CD4-positive, alpha-beta T cell treated with Interleukin-15 for 1 hour (primary cell): ENCODE measurements around the gene HDAC5.
"Not testable (repeated sequence)": the region's sequence is repeated elsewhere in the genome, so short reads cannot be mapped to it uniquely, and the experiment has no call there.

Source experiments
- DNase-seq: peaks from one replicate; pipeline ENCODE4 v3.0.0-alpha.2; 2020

Gene HDAC5

DNA sequence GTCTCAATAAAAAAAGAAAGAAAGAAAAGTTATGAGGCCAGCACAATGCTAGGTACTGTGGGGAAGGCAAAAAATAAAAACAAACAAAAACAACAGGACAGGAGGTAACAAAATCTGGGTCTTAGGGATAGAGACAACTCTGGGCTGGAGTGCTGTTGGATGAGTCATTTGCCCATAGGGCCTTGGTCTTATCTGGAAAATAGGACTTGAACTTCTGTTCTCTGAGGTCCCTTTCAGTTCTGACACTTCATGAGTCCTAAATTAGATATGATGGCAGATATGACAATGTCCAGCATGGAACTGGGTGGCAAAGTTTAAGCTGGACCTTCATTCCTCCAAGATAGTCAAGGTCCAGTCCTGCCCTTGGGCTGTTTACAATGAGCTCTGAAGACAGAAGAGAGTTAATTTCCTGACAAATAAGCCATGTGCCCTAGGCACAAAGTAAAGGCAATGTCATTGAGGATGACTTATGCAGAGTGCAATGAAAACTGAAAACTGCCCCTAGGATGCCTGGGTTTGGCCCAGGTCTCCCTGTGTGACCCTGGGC lies 8.9 kb upstream of the HDAC5 start:
- no peak for DNase-seq

DNA sequence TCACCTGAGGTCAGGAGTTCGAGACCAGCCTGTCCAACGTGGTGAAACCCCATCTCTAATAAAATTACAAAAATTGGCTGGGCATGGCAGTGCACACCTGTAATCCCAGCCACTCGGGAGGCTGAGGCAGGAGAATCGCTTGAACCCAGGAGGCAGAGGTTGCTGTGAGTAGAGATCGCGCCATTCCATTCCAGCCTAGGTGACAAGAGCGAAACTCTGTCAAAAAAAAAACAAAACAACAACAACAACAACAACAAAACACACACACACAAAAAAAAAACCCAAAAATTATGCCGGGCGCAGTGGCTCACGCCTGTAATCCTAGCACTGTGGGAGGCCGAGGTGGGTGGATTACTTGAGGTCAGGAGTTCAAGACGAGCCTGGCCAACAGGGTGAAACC lies 7.9 kb upstream of the HDAC5 start:
- not testable (repeated sequence) for DNase-seq

DNA sequence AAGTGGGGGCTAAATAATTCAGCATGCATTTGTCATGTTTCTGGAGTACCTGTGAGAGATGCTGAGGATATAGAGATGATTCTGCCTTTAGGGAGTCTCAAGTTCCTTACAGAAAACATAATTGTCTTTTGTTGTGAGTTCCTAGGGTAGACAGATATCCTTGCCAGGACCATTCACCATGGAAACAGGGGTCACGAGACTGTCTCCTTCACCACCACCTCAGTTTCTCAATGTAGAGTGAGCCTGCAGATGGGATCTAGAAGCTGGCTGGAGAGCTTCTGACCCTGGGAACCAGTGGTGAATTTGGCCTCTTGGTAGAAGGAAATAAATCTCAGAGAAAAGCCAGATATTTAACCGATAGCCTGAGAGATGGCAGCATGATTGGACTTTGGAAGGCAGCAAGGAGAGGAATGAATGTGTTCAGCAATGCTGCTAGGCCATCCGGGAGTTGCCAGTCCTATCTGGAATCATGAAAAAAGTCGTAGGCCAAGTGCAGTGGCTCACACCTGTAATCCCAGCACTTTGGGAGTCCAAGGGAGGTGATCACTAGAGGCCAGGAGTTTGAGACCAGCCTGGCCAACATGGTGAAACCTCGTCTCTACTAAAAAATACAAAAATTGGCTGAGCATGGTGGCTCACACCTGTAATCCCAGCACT lies 7.4 kb upstream of the HDAC5 start:
- DNase-seq = no peak

DNA sequence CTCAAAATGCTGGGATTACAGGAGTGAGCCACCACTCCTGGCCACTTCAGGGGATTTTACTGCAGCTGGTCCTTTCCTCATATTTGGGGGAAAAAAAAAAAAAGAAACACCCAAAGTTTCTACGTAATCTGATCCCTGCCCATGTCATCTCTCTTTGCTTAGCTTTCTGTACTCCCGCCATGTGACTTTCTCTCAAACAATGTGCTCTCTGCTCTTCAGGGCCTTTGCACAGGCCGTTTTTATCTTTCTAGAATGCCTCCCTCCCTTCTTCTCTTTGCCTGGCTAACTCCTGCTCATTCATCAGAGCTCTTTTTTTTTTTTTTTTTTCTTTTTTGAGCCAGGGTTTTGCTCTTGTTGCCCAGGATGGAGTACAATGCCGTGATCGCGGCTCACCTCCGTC lies 4.9 kb upstream of the HDAC5 start:
- DNase-seq = no peak

DNA sequence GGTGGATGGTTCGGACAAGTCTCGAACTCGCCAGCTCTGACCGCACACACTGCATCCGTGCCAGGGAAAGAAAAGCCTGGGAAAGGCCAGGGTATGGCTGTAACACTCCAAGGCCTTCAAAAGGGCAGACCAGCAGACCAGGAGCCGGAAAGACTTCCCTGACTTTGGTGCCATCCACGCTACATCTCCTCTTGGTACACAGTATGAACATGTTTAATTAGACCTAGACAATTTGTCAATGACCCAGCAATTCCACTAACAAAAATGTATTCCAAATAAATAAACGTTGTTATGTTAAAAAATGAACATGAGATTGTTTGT lies 637 bp upstream of the HDAC5 start:
- no peak for DNase-seq

DNA sequence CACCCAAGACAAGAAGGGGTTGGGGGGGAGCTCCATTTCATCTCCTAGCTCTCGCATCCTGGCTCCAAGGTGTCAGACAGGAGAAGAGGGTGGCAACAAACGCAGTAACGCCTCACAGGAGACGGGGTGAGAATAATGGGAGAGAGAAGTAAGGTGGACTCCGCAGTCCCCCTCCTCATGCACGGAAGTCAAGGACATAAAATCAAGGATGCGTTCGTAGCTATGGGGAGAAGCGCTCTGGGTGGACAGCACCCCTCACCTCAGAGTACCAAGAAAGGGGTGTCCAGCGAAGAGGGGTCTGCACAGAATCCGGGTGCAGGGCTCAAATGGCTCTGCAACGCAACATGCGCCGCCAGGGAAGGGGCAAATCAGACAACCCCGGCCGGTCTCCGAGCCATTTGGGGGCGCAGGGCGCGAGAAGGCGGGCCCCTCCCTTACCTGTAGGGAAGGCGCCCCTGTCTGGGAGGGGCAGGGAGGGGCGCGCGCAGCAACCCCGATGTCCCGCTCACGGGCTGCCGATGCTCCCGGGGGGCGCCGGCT lies 555 bp downstream of the HDAC5 start:
- DNase-seq = no peak

DNA sequence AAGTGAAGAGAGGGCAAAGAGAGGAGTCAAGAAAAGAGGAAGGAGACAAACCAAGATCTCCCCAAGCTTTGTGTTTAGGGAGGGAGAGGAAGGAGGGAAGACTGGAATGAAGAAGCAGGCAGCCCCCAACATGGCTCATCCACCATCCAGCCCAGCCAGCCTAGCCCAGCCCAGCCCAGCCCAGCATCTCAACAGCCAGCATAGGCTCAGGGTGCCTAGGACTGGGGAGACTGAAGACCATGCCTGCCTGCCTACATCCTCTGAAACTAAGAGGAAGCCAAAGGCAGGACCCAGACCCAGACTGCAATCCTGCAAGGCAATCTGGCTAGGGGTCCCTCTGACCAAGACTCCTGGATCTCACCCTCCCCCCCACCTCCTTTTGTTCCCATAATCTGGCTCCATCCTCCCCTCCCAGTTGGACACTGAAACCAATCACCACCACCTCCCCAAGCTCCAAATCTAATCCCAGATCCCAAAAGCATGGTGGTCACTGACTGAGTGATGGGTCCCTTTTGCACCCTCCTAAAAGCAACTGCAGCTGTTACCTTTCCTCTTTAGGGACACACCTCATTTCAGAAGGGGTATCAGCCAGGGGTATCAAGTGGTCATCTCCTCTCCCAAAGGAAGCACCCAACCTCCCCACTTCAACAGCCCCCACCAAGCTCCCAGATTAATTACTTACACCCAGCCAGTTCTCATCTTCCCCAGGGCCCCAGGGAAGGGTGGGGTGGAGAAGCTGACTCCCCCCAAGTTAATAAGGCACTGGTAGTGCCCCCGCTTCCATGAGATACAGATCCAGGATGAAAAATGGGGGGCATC lies 1.2 kb downstream of the HDAC5 start:
- DNase-seq = no peak

DNA sequence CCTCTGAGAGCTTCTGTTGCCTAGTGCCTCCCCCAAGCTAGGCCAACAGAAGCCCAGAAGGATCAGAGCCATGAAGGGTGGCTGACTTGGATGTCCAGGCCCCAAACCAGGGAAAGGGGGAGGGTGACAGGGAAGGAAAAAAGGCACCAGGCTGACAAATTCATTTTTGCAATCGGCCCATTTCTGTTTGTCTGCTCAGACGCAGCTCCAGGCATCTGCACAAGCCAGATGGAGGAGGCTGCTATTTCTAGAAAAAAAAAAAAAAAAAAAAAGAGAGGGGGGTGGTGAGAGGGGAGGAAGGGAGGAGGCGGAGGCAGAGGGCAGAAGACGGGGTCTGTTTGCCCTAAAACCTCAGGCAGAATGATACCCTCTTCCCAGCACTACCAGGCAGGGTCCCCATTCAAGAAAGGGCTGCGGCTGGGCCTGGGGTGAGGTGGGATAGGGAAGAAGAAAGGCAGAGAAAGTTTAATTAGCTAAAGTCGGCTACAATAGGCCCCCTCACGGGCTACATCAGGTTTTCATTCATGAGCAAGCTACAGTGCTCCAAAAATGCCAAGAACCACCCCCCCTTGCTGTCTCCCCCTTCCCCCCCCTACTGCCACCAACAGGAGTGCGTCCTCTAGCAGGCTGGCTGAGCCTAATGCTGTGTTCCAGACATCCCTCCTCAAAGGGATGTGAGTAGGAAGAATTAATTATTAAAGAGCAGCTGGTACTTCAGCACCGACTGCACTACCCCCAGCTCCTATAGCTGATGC lies 2.4 kb downstream of the HDAC5 start:
- no peak for DNase-seq

DNA sequence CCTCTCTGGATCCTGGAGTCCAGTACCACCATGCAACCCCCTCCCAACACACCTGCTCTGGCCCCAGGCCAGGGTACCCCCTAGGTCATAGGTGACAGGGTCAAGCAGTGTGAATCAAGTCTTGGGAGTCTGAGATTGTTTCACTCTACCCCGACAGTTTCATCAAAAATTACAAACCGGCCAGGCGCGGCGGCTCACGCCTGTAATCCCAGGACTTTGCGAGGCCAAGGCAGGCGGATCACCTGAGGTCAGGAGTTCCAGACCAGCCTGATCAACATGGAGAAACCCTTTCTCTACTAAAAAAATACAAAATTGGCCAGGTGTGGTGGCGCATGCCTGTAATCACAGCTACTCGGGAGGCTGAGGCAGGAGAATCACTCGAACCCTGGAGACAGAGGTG lies 3.2 kb downstream of the HDAC5 start:
- not testable (repeated sequence) for DNase-seq

DNA sequence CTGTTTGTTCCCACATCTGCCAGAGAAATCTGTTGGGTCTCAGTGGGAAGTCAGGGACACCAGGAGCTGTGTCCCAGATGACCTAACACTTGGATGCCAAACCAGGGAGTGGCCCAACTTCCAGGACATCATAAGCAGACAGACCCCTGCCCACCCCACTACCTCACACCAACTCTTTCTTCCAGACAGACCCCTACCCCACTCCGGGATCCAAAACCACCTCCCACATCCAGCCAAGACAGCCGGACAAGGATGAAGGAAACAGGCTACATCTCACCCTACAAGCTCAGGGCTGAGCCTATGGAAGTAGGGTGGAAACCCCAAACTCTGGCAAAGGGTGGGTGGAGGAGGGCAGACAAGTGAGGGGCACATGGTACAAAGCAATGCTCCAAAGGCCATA lies 3.6 kb downstream of the HDAC5 start:
- DNase-seq = no peak

DNA sequence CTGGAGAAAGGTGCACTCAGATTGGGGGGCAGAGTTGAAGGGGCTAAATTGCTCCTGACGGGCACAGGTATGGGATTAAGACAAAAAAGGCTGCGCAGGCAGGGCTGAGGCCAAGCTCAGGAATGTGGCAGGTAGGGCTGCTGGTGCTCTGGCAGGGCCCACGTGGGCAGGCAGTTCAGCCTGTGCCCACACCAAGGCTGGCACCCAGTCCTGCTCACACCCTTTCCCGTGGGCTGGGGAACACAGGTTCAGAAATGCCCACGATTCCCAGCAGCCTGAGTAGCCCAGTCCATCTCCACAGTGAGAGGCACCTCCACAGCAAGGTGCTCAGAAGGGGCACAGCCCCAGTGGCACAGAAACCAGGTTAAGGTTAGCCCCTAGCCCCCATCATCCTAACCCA lies 4.4 kb downstream of the HDAC5 start:
- no peak for DNase-seq

DNA sequence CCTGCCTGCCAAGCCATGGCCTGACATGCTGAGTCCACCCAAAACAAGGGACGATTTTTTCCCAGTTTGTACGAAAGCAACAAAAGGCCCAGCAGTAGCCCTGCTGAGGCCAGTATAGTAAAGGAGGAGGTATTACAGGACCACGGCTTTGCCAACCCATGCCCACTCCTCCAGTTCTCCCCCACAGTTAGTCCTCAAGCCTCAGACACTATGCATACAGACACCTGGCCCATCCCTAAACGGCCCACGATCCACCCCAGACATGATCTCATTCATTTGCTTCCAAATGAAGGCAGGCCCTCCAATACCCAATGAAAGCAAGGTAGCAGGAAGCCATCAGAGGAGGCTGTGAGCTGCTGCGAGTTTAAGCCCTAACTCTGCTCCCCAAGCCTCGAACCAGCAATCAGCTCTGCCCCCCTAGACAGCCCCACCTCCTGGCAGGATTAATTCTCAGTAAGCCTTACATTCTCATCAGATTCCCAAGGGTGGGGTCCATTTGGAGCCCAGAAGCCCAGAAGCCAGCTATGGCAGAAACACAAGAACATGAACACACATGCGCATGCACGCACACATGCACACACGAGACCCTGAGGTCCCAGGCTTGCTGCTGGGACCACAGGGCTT lies 4.9 kb downstream of the HDAC5 start:
- DNase-seq = no peak

DNA sequence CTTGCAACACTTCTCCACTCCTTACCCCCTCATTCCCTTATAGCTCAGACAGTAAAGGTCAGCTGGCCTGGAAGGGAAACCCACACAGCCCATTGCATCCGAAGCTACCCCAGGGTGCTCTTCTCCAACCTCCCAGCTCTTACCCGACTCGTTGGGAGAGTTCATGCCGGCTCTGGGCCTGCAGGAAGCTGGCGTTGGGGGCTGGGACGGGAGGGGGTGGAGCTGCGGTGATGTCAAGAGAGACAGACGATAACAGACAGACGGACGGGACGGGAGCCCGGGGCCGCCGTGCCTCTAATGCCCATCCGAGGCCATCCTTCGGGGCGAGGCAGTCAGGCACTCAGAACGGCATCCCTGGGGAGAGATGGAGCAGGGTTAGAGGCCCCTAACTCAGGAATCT lies 6.1 kb downstream of the HDAC5 start:
- no peak for DNase-seq

DNA sequence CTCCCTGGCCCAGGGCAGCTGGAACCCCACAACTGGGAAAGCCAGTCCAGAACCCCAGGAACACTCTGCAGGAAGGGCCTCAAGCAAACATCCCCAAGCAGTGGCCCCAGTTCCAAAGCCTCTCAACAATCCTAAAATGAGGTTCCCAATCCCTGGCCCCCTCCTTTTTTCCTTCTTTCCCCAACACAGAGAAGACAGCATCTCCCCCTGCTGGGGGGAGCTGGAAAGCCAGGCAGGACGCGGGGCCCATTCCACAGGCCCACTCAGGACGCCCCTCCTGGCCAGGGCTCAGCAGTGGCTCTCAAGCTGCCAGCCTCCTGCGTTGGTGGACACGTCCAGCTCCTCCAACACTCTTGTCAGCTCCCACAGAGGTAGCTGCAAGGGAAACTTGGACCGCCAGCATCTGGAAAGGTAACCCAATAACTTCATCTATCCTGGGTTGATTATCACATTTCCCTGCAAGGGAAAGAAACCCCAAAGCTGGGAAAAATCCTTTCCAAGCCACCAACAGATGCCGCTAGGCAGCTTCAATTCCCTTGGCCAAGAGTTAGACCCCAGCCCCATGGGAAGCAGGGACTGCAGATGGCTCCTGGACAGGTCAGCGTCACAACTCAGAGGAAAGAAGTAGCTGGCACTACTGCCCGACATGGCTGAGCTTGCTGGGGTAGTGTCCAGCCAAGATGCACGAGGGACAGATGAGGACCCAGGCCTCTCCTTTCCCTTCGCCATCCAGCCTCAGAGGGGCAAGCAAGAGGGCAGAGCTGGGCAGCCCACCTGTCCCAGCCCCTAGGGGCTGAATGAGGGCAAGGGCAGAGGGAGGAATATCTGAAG lies 7.6 kb downstream of the HDAC5 start:
- no peak for DNase-seq

DNA sequence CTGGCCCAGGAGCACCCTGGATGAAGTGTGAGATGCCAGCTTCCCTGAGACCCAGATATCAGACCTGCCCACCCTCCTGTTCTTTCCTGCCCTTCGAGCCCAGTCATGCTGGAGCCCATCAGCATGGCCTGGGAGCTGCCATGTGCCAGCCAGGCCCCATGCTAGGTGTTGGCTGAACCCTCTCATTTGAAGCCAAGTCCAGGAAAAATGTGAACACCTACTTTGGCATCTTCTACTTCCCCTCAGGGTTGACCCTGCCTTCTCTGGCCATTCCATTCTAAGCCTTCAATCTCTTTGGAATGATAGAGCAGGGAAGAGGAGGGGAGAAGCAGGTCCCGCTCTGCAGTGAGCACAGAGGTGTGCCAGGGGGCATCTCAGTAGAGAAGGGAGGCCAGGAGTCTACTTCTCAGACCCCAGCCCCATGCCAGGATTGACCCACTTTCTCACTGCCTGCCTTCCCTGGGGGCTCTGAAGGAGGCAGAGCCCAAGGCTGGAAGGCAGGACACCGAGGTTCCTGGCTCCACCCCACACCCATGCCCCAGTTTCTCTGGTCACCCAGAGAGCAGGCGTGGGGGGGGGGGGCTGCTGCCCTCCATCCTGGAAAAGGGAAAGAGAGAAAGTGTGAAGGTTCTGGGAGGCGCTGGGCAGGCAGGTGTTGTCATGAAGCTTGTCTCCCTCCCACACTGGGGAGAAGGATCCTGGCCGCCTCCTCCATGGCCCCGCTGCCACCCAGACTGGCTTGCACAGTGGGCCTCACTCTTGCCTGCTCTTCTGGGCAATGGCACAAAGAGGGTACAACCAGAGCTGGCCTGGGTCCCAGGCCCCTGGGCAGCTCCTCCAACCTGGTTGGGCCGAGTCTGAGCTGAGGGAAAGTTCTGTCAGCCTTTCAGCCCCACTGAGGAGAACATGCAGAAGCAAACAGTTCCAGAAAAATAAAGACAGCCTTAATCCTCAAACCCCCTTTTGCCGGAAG lies 9.3 kb downstream of the HDAC5 start:
- DNase-seq = no peak

DNA sequence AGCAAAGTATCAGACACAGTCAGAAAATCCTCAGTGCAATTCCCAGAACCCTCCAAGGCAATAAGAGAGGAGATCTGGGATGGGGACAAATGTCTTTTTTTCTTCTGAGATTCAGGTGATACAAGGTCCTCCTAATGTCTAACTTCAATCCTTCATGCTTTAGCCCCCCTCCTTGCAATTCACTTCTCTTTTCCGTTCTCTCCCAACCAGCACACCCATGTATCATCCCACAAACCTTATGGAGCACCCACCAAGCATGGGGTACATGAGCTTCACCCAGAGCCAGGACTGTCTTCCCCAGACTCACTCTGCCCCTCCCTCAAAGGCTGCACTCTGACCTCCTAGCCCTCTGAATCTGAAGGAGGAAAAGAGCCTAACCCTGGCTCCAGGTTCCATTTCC lies 10.1 kb downstream of the HDAC5 start:
- DNase-seq = no peak

DNA sequence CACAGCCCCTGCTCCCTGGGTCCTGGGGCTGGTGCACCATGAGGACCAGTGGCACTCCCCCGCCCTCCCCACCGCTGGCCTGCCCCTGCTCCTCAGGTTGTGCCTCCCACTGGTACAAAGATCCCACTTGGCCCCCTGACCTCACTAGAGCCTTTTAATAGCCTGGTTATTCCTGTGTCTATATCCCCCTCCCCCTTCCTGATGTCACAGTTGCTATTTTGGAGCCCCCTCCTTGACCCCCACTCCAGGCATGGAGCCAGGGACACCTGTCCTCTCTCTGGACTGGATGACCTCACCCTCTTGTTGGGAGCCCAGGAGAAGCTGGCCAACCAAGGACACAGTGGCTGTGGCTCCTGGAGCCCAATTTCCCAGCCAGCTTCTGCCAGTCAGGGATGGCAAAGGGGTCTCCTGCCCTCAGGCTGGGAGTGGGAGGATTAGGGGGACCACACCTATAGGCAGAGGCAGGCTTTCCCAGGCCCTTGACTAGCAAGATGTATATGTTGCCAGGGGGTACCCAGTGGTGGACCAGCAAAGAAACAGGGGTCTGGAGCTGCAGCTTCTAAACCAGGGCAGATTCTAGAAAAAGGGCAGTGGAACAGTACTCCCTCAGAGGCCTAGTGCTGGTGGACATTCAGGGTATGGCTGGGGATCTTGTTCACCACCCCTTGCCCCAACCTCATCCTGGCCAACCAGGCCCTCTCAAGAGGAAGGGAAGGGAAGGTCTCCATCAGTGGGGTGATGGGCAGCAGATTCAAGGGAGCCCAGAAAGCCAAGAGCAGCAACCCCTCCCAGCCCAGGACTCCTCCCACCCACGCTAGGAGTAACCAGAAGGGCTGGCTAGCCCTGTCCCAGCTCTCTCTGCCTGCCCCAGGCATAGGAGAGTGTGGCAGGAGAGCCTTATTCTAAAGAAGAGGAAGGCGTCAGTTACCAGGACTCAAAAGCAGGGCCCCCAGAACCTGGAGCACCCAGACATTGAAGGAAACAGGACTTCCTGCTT lies 10.9 kb downstream of the HDAC5 start:
- no peak for DNase-seq

DNA sequence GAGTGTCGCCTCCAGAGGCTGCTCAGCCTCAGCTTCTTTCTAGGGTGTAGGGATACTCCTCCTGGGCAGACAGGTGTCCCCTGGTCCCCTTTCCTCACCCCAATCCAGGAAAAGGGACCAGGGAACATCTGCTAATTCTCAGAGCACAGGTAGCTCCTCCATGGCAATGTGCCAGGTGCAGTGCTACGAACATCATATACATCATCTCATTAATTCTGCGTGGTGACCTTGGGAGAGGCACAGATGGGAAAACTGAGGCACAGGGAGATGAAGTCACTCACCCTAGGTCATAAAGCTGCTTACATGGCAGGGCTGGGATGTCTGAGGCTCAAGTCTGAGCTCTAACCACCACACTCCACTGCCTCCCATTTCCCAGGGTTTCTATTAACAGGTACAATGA lies 11.7 kb downstream of the HDAC5 start:
- no peak for DNase-seq

DNA sequence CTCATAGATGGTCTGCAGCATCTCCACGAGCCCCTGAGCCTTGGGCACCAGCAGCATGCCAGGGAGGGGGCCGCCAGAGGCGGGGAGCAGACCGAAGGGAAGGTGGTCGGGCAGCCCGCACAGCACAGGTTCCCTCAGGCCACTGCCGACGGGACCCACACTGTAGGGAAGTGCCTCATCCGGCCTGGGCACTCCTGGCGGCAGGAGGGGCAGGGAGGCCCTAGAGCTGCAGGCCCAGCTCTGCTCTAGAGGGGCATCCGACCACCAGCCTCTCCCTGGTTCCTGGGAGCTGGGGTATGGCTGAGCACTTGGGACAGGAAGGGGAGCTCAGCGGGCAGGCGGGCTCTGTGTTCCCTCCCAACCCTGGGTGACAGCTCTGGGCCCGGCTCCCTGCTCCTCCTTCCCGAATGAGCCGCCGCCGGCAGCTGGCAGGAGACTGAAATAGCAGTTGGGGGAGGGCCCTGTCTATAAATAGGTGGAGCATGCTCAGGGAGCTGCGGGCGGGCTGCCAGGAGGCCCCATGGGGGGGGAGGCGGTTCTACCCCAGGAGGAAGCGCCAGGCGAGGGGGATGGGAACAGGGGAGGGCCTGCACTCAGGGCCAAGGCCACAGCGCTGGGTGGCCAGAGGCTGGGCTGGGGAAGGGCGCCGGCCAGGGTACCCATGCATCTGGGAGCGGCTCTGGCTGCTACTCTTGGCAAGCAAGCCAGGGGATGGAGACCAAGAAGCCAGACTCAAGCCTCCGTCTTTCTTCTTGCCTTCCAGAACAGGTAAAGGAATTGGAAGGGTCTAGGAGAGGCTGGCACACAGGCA lies 12.4 kb downstream of the HDAC5 start:
- DNase-seq = peak; percentile 75
